Thyroid gland (tissue), 4 donors: ENCODE results near the gene KRTAP5-4. TPM values are rescaled to one million over a fixed set of nuclear protein-coding genes. Genes with fewer than 3 reads are reported as not detected.

Experiments
- DNase-seq, 2 donors: peaks; one replicate each; pipeline ENCODE4 v3.0.0-alpha.2; 2019
- H3K27ac ChIP-seq, 3 donors: fragments of 200-600 bp; sonication (generic); 1 replicate in 2 of 3; 2 replicates in 1 of 3; pipeline ENCODE4 v1.5.1; 2016 to 2019; ENCODE audit warnings: mild to moderate bottlenecking in 1 of 3, moderate library complexity in 1 of 3
- H3K27me3 ChIP-seq: fragments of 200-600 bp; sonication (generic); one replicate; pipeline ENCODE4 v1.5.1; 2019
- H3K36me3 ChIP-seq, 2 donors: fragments of 200-600 bp; sonication (generic); one replicate each; pipeline ENCODE4 v1.5.1; 2016 to 2019
- H3K4me1 ChIP-seq, 2 donors: fragments of 200-600 bp; sonication (generic); one replicate each; pipeline ENCODE4 v1.5.1; 2017 to 2019
- H3K4me3 ChIP-seq, 3 donors: fragments of 200-600 bp; sonication (generic); replicated peaks in 1 of 3; 1 replicate in 2 of 3; 2 replicates in 1 of 3; pipeline ENCODE4 v1.5.1; 2016; ENCODE audit warnings: mild to moderate bottlenecking in 1 of 3
- H3K9me3 ChIP-seq: fragments of 200-600 bp; sonication (generic); one replicate; pipeline ENCODE4 v1.5.1; 2017
- POLR2A ChIP-seq, 2 donors: fragments of 450-650 bp; IDR thresholded peaks; one replicate each; pipeline ENCODE4 v1.6.1; 2017; ENCODE audit warnings: antibody characterized with exemption in 2 of 2, mild to moderate bottlenecking in 2 of 2, moderate library complexity in 1 of 2
- WGBS, 2 donors: methylation state at CpG; one replicate each; pipeline ENCODE4 v1.1.5; 2017; 5-methylcytosine and 5-hydroxymethylcytosine counted together
- intact Hi-C: fragments of 100-400 bp; cut with DNase I; formaldehyde crosslinking; loops from one replicate; pipeline ENCODE4 v1.15.1; 2023
- total RNA-seq, 4 donors: library from RNA; depleted of rRNA; stranded (reverse); fragments of >200 nt; gene quantifications; one replicate each; pipeline ENCODE4 v1.2.3, GENCODE V29; 2016
- TF ChIP-seq, protein P1 (sequence below), 6 experiments: fragments of 200-600 bp in 3 of 6; fragments of 450-650 bp in 3 of 6; sonication (generic) in 3 of 6; IDR thresholded peaks; one replicate each; pipeline ENCODE4 v1.5.1; 2016 to 2019; ENCODE audit warnings: antibody characterized with exemption in 6 of 6, mild to moderate bottlenecking in 2 of 6, inconsistent platforms in 1 of 6, moderate library complexity in 1 of 6

KRTAP5-4 gene
- total RNA-seq, 4 donors from 2014 or later = not detected

DNA sequence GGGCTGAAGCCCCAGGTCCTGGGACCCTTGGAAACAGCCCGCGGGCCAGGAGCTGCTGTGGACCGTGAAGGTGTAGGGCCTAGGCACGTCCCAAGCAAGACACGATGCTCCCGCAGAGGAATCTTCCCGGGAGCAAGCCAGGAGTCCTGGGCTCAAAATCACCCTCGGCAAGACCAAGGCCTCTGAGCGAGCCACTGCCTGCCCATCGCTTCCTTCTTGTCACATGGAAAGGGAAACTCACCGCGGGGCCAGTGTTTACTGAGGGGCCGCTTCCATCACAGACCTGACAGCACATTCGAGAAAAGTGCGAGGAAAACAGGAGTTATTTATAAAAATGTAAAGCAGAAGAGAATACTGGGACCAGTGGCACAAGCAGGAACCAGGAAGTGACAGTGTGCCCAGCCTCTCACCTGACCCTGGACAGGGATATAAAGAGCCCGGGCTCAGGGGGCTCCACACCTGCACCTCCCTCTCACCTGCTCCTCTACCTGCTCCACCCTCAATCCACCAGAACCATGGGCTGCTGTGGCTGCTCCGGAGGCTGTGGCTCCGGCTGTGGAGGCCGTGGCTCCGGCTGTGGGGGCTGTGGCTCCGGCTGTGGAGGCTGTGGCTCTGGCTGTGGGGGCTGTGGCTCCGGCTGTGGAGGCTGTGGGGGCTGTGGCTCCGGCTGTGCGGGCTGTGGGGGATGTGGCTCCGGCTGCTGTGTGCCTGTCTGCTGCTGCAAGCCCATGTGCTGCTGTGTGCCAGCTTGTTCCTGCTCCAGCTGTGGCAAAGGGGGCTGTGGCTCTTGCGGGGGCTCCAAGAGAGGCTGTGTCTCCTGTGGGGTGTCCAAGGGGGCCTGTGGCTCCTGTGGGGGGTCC is 7.6 kb upstream of the KRTAP5-4 start, which contains the start of gene KRTAP5-5:
TSS of gene KRTAP5-5 (plus strand) at position 450 of the 860 bp plus-strand sequence. CDS start at position 516, 66 bp downstream.
- no peak within 1 kb of the TSS for H3K4me3 ChIP-seq
- TF ChIP-seq, protein P1, sequence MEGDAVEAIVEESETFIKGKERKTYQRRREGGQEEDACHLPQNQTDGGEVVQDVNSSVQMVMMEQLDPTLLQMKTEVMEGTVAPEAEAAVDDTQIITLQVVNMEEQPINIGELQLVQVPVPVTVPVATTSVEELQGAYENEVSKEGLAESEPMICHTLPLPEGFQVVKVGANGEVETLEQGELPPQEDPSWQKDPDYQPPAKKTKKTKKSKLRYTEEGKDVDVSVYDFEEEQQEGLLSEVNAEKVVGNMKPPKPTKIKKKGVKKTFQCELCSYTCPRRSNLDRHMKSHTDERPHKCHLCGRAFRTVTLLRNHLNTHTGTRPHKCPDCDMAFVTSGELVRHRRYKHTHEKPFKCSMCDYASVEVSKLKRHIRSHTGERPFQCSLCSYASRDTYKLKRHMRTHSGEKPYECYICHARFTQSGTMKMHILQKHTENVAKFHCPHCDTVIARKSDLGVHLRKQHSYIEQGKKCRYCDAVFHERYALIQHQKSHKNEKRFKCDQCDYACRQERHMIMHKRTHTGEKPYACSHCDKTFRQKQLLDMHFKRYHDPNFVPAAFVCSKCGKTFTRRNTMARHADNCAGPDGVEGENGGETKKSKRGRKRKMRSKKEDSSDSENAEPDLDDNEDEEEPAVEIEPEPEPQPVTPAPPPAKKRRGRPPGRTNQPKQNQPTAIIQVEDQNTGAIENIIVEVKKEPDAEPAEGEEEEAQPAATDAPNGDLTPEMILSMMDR (IDR thresholded peaks at IDR 0.05) = no peak
- TF ChIP-seq POLR2A (IDR thresholded peaks at IDR 0.05) = no peak
- peaks cover 4% of the 10 kb centered on the region for H3K27me3 ChIP-seq
- WGBS, 2 donors = 68 to 78% methylated on average over 14 to 15 of the region's 26 CpGs
- no peak within 1 kb of the TSS for H3K27ac ChIP-seq
- no peaks in the 10 kb centered on the region for H3K9me3 ChIP-seq
- intact Hi-C loops = loop anchor here (10.0 kb wide), 1 partner anchor 85 kb away; no protein-coding TSS in a partner anchor
- H3K4me1 ChIP-seq = no peaks in the 10 kb centered on the region
- no peaks in the 10 kb centered on the region for H3K36me3 ChIP-seq
- DNase-seq = no peak

DNA sequence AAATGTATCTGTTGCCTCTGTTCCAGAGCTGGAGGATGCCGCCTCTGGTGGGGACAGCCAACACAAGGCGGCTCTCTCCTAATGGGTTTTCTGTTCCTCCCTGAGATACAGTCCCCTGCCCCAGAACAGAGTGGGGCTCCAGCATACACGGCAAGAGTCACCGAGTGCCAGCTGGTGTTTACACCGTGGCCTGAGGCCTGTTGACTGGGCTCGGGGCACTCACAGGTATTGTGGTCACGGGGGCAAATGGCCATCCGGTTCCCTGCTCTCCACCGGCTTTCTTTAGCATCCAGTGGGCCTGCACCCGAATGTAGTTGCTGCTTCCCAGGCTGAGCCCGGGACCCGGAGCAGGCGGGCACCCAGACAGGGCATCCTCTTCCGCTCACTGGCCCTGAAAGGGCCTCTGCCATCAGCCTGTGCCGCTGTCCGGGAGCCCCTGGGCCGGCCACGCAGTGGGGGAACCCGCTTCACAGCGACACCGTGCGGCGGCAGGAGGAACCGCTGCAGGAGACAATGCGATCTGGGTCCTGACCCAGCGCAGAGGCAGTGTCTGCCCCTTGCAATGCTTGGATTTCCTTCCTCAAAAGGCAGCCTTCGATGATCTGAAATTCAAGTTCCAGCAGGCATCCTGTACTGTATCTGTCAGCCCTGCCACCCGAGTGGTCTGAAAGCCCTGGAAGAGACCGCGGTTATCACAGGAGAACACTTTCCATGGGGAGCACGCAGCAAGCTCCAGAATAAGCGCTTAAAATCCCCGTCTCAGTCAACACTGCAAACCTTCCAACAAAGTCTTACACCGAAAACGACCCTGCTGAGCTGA is 6.8 kb upstream of the KRTAP5-4 start:
- no peak for TF ChIP-seq POLR2A (IDR thresholded peaks at IDR 0.05)
- TF ChIP-seq, protein P1 (IDR thresholded peaks at IDR 0.05) = peak; percentile 50 to 88 (median 72)
- H3K9me3 ChIP-seq = no peaks in the 10 kb centered on the region
- WGBS, 2 donors = 57 to 74% methylated on average over 5 to 17 of the region's 35 CpGs
- no peak overlapping the region for H3K27ac ChIP-seq
- no peak overlapping the region for H3K4me3 ChIP-seq
- no peaks in the 10 kb centered on the region for H3K4me1 ChIP-seq
- H3K27me3 ChIP-seq = peaks cover 4% of the 10 kb centered on the region
- no peaks in the 10 kb centered on the region for H3K36me3 ChIP-seq
- intact Hi-C loops = loop anchor here (10.0 kb wide), 1 partner anchor 84 kb away; no protein-coding TSS in a partner anchor
- DNase-seq = peak; percentile 45 to 46

DNA sequence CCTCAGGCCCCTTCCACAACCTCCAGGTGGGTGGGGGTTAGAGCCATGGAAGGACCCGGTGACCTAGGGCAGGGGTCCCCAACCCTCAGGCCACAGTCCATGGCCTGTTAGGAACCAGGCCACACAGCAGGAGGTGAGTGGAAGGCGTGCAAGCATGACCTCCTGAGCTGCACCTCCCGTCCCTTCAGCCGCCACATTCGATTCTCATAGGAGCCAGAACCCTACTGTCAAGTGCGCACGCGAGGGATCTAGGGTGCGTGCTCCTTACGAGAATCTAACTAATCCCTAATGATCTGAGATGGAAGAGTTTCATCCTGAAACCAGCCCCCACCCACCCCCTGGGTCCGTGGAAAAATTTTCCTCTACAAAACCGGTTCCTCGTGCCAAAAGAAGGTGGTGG is 3.6 kb upstream of the KRTAP5-4 start:
- Histone ChIP-seq H3K27me3 (no peaks in the 10 kb centered on the region), H3K9me3 (no peaks in the 10 kb centered on the region), H3K4me1 (no peaks in the 10 kb centered on the region), H3K4me3 (no peak overlapping the region), H3K36me3 (no peaks in the 10 kb centered on the region), H3K27ac (no peak overlapping the region)
- TF ChIP-seq POLR2A (IDR thresholded peaks at IDR 0.05) = no peak
- TF ChIP-seq, protein P1 (IDR thresholded peaks at IDR 0.05) = no peak
- 78 to 80% methylated on average over 10 to 13 of the region's 13 CpGs for WGBS, 2 donors
- DNase-seq = no peak
- intact Hi-C loops = loop anchor here (10.0 kb wide), 1 partner anchor 81 kb away; no protein-coding TSS in a partner anchor

DNA sequence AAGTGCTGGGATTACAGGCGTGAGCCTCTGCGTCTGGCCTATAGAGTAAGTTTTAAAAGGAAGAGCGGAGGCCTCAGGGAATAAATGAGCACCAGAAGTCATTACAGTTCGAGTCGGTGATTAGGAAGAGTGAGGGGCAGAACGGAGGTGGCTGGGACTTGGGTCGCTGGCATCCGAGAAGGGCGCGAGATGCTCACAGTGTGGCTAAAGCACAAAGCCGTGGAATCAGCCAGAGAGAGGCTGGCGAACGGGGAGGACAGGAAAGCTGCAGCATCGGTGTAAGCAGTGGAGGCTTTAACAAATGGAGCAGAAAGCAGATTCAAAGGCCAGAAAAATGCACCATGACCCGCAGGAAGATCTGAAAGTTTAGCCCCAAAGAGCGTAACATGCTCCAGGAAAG is 2.7 kb upstream of the KRTAP5-4 start:
- Histone ChIP-seq H3K27me3 (no peaks in the 10 kb centered on the region), H3K36me3 (no peaks in the 10 kb centered on the region), H3K4me3 (no peak overlapping the region), H3K4me1 (no peaks in the 10 kb centered on the region), H3K9me3 (no peaks in the 10 kb centered on the region), H3K27ac (no peak overlapping the region)
- intact Hi-C loops = loop anchor here (10.0 kb wide), 1 partner anchor 80 kb away; no protein-coding TSS in a partner anchor
- 76 to 80% methylated on average over 16 of the region's 16 CpGs for WGBS, 2 donors
- DNase-seq = no peak
- TF ChIP-seq, protein P1 (IDR thresholded peaks at IDR 0.05) = no peak
- TF ChIP-seq POLR2A (IDR thresholded peaks at IDR 0.05) = no peak
